Kidney (tissue), 14 donors: ENCODE data around the gene MTA3. TPM values are rescaled to one million over a fixed set of nuclear protein-coding genes. Genes with fewer than 3 reads are reported as not detected.
A peak's percentile ranks its signal among the peaks of the same experiment; 100 is the strongest.

Experiments used
- DNase-seq, 5 donors: peaks; one replicate each; pipeline ENCODE4 v3.0.0-alpha.2; 2013 to 2020
- FAIRE-seq: peaks from 2 replicates; lab custom pipeline; 2012; peaks lifted over from hg19 to GRCh38; lab: Jason Lieb, UNC
- H3K27ac ChIP-seq, 2 donors: one replicate each; pipeline ENCODE4 v1.7.0; 2013; ENCODE audit warnings: low read depth in 2 of 2, low read length in 2 of 2, inconsistent platforms in 1 of 2
- H3K27me3 ChIP-seq: one replicate; pipeline ENCODE4 v1.7.1; 2013; ENCODE audit warnings: low read length, inconsistent platforms; ENCODE audit not compliant: control insufficient read depth, insufficient read depth
- H3K36me3 ChIP-seq, 3 donors: one replicate each; pipeline versions ENCODE4 v1.7.0 to v1.7.1; 2013; ENCODE audit warnings: low read length in 3 of 3, control low read depth in 1 of 3, inconsistent platforms in 1 of 3; ENCODE audit not compliant: insufficient read depth in 3 of 3, control insufficient read depth in 2 of 3
- H3K4me1 ChIP-seq, 3 donors: one replicate each; pipeline versions ENCODE4 v1.7.0 to v1.7.1; 2013; ENCODE audit warnings: low read length in 3 of 3, inconsistent platforms in 1 of 3, low read depth in 1 of 3; ENCODE audit not compliant: control insufficient read depth in 2 of 3, insufficient read depth in 2 of 3
- H3K4me3 ChIP-seq, 3 donors: one replicate each; pipeline versions ENCODE4 v1.7.0 to v1.8.1; 2013; ENCODE audit warnings: low read length in 3 of 3, control low read depth in 1 of 3, inconsistent platforms in 1 of 3
- H3K9ac ChIP-seq, 3 donors: one replicate each; pipeline versions ENCODE4 v1.7.0 to v1.7.1; 2013; ENCODE audit warnings: low read length in 3 of 3, control low read depth in 1 of 3, inconsistent platforms in 1 of 3
- H3K9me3 ChIP-seq, 3 donors: one replicate each; pipeline versions ENCODE4 v1.7.0 to v1.7.1; 2013; ENCODE audit warnings: low read length in 3 of 3, control low read depth in 1 of 3, inconsistent platforms in 1 of 3; ENCODE audit not compliant: control insufficient read depth in 2 of 3, insufficient read depth in 1 of 3
- CTCF ChIP-seq: IDR thresholded peaks from 3 replicates; pipeline ENCODE4 v1.5.1; 2012; ENCODE audit warnings: mild to moderate bottlenecking, moderate library complexity, borderline replicate concordance; ENCODE audit not compliant: insufficient read depth; ENCODE audit errors: extremely low read depth
- intact Hi-C: fragments of 100-400 bp; cut with DNase I; formaldehyde crosslinking; loops from one replicate; pipeline ENCODE4 v1.11.1; 2022
- polyA plus RNA-seq: library from polyadenylated mRNA; stranded (reverse); fragments of 350-450 nt; fragmentation: Illumina TruSeq; extraction: RNeasy Lipid Tissue Mini Kit (QIAGEN cat#74804); gene quantifications from one replicate; pipeline ENCODE4 v1.2.3, GENCODE V29; 2014; ENCODE audit warnings: low read depth, low replicate concordance; ENCODE audit not compliant: insufficient read depth
- total RNA-seq: library from RNA; stranded (reverse); fragmentation: NEBNext Ultra II Directional; extraction: Animal tissue kit (Norgen Biotek cat#: 25700); gene quantifications from one replicate; pipeline ENCODE4 v1.2.1, GENCODE V29; 2021
- donor health status: control.
- donor health status: control.
- donor health status: control.
- donor health status: control.
- donor health status: control.
- donor health status: DM: yes; HTN: yes; CAD: no.
- donor health status: Normal renal cell carcinoma (clear cell type).

The MTA3 gene
- total and polyA plus RNA-seq, 2 donors from 2014 or later: 27.7 to 35.2 TPM

DNA sequence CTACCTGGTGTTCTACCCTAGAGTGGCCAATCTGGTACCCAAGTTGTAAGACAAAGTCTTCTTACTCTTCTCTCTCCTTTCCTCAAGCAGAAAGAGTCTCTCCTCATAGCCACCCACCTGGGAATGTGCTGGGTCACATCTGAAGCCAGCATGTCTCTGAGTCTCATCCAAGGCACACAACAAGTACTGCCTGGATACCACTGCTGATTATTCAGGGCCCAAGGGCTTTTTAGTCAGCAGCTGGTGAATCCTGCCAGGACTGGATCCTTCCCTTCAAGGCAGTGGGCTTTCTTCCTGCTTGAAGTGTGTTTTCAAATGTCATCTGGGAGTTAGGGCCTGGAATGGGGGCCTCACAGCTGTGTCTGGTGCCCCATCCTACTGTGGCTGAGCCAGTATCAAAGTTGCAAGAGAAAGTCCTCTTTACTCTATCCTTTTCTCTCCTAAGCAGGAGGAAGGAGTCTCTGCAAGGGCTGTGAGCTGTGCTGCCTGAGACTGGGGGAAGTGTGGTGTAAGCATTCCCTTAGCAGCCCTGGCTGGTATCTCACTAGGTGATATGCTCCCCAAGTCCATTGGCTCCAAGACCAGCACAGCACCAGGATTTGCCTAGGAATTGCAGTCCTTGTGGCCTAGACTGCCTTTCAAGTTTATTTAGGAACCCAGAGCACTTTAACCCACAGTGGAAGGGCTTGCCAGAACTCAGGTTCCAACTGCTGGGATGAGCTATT, 168.3 kb downstream of the MTA3 start:
- DNase-seq: no peak
- TF ChIP-seq CTCF: no peak
- Histone ChIP-seq H3K27me3 (no peaks in the 10 kb centered on the region), H3K9me3 (no peaks in the 10 kb centered on the region), H3K36me3 (peaks cover 0 to 9% (median 2%) of the 10 kb centered on the region in 3 donors), H3K4me1 (peaks cover 0 to 2% (median 0%) of the 10 kb centered on the region in 3 donors), H3K9ac (no peak overlapping the region), H3K27ac (no peak overlapping the region), H3K4me3 (no peak overlapping the region)
- no peak for FAIRE-seq
- intact Hi-C loops: no loop called here

DNA sequence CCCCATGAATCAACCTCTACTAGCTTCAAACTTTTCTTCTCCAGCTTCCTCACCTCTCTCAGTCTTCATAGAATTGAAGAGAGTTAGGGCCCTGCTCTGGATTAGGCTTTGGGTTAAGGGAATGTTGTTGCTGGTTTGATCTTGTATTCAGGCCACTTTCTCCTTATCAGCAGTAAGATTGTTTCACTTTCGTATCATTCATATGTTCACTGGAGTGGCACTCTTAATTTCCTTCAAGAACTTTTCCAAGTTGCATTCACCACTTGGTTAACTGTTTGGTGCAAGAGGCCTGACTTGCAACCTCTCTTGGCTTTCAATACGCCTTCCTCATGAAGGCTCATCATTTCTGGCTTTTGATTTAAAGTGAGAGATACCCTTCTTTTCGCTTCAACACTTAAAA, 172.7 kb downstream of the MTA3 start:
- H3K9ac ChIP-seq: no peak overlapping the region
- H3K4me1 ChIP-seq: peaks cover 0 to 4% (median 0%) of the 10 kb centered on the region in 3 donors
- no peak for DNase-seq
- no peaks in the 10 kb centered on the region for H3K27me3 ChIP-seq
- intact Hi-C loops: no loop called here
- H3K36me3 ChIP-seq: peaks cover 0 to 7% (median 2%) of the 10 kb centered on the region in 3 donors
- peak overlapping the region in 1 of 2 donors; percentile 26 for H3K27ac ChIP-seq
- no peak for TF ChIP-seq CTCF
- no peak for FAIRE-seq
- no peaks in the 10 kb centered on the region for H3K9me3 ChIP-seq
- H3K4me3 ChIP-seq: no peak overlapping the region

- Histone ChIP-seq H3K9ac (no peak overlapping the region), H3K27me3 (no peaks in the 10 kb centered on the region), H3K4me1 (peaks cover 0 to 2% (median 0%) of the 10 kb centered on the region in 3 donors), H3K36me3 (peaks cover 0 to 2% (median 0%) of the 10 kb centered on the region in 3 donors), H3K4me3 (no peak overlapping the region), H3K27ac (no peak overlapping the region), H3K9me3 (no peaks in the 10 kb centered on the region)
- TF ChIP-seq CTCF: no peak
- intact Hi-C loops: no loop called here
- FAIRE-seq (no peak), DNase-seq (no peak)
Observed at GRCh38 chr2:42742740-42743658, 174.6 kb downstream of the MTA3 start.
